Gastrocnemius medialis (tissue), 4 donors: Measurements from ENCODE around the gene SDK2. TPM values are rescaled to one million over a fixed set of nuclear protein-coding genes. Genes with fewer than 3 reads are reported as not detected.

Experiments used
- ATAC-seq, 2 donors: fragments of 150-250 bp; one replicate each; pipeline ENCODE4 v1.9.1; 2016
- DNase-seq, 2 donors: peaks; one replicate each; pipeline ENCODE4 v3.0.0-alpha.2; 2019
- H3K27ac ChIP-seq, 4 donors: fragments of 200-600 bp; sonication (generic); 1 replicate in 1 of 4; 2 replicates in 3 of 4; pipeline ENCODE4 v1.5.1; 2016 to 2018; ENCODE audit warnings: mild to moderate bottlenecking in 2 of 4, moderate library complexity in 1 of 4
- H3K27me3 ChIP-seq, 3 donors: fragments of 200-600 bp; sonication (generic) in 2 of 3; 1 replicate in 1 of 3; 2 replicates in 2 of 3; pipeline versions ENCODE4 v1.5.1 to v1.6.0; 2016 to 2019; ENCODE audit warnings: mild to moderate bottlenecking in 1 of 3, moderate library complexity in 1 of 3
- H3K36me3 ChIP-seq, 2 donors: fragments of 200-600 bp; sonication (generic) in 1 of 2; one replicate each; pipeline ENCODE4 v1.5.1; 2017 to 2018
- H3K4me1 ChIP-seq, 2 donors: fragments of 200-600 bp; sonication (generic) in 1 of 2; one replicate each; pipeline ENCODE4 v1.5.1; 2016 to 2017; ENCODE audit warnings: mild to moderate bottlenecking in 2 of 2
- H3K4me3 ChIP-seq, 4 donors: fragments of 200-600 bp; sonication (generic) in 3 of 4; 1 replicate in 1 of 4; 2 replicates in 3 of 4; pipeline ENCODE4 v1.5.1; 2016 to 2019; ENCODE audit warnings: mild to moderate bottlenecking in 2 of 4
- H3K9me3 ChIP-seq, 3 donors: fragments of 200-600 bp; sonication (generic) in 2 of 3; 1 replicate in 1 of 3; 2 replicates in 2 of 3; pipeline ENCODE4 v1.5.1; 2016 to 2019
- POLR2A ChIP-seq, 2 donors: fragments of 450-650 bp; IDR thresholded peaks; one replicate each; pipeline ENCODE4 v1.6.1; 2017; ENCODE audit warnings: antibody characterized with exemption in 2 of 2, mild to moderate bottlenecking in 2 of 2, moderate library complexity in 2 of 2
- in situ Hi-C, 4 donors: fragments of 200-750 bp; cut with MboI; loops; one replicate each; pipeline versions ENCODE4 v1.15.0 to v1.8.0; 2017; ENCODE audit warnings: low sequenced_read_pairs in 4 of 4
- intact Hi-C: fragments of 100-400 bp; cut with DNase I; formaldehyde crosslinking; loops from one replicate; pipeline ENCODE4 v1.15.1; 2023; ENCODE audit warnings: low total_unique reads
- total RNA-seq, 4 donors: library from RNA; depleted of rRNA; stranded (reverse); fragments of >200 nt; gene quantifications; one replicate each; pipeline versions ENCODE4 v1.1.0 to v1.2.3, GENCODE V29; 2016
- TF ChIP-seq, protein P1 (sequence below), 5 experiments: fragments of 450-650 bp in 3 of 5; fragments of 200-600 bp in 2 of 5; sonication (generic) in 2 of 5; IDR thresholded peaks in 4 of 5; conservative IDR thresholded peaks in 1 of 5; 1 replicate in 4 of 5; 2 replicates in 1 of 5; pipeline ENCODE4 v1.5.1; 2016 to 2019; ENCODE audit warnings: antibody characterized with exemption in 5 of 5, mild to moderate bottlenecking in 3 of 5, moderate library complexity in 3 of 5

SDK2 gene
- total RNA-seq, 4 donors from 2014 or later = 0.02 to 0.31 (median 0.13) TPM

- H3K27me3 ChIP-seq = no peaks in the 10 kb centered on the region
- H3K4me1 ChIP-seq = no peaks in the 10 kb centered on the region
- in situ Hi-C loops = no loop called here
- no peak for ATAC-seq
- H3K4me3 ChIP-seq = no peak overlapping the region
- intact Hi-C loops = no loop called here
- no peaks in the 10 kb centered on the region for H3K36me3 ChIP-seq
- no peak for DNase-seq
- no peaks in the 10 kb centered on the region for H3K9me3 ChIP-seq
- H3K27ac ChIP-seq = no peak overlapping the region
- TF ChIP-seq POLR2A (IDR thresholded peaks at IDR 0.05) = no peak
- TF ChIP-seq, protein P1, sequence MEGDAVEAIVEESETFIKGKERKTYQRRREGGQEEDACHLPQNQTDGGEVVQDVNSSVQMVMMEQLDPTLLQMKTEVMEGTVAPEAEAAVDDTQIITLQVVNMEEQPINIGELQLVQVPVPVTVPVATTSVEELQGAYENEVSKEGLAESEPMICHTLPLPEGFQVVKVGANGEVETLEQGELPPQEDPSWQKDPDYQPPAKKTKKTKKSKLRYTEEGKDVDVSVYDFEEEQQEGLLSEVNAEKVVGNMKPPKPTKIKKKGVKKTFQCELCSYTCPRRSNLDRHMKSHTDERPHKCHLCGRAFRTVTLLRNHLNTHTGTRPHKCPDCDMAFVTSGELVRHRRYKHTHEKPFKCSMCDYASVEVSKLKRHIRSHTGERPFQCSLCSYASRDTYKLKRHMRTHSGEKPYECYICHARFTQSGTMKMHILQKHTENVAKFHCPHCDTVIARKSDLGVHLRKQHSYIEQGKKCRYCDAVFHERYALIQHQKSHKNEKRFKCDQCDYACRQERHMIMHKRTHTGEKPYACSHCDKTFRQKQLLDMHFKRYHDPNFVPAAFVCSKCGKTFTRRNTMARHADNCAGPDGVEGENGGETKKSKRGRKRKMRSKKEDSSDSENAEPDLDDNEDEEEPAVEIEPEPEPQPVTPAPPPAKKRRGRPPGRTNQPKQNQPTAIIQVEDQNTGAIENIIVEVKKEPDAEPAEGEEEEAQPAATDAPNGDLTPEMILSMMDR (IDR thresholded peaks at IDR 0.05 in 4 of 5, conservative IDR thresholded peaks at IDR 0.05 in 1 of 5) = no peak
Observed at GRCh38 chr17:73508931-73509605, 135.2 kb downstream of the SDK2 start.

DNA sequence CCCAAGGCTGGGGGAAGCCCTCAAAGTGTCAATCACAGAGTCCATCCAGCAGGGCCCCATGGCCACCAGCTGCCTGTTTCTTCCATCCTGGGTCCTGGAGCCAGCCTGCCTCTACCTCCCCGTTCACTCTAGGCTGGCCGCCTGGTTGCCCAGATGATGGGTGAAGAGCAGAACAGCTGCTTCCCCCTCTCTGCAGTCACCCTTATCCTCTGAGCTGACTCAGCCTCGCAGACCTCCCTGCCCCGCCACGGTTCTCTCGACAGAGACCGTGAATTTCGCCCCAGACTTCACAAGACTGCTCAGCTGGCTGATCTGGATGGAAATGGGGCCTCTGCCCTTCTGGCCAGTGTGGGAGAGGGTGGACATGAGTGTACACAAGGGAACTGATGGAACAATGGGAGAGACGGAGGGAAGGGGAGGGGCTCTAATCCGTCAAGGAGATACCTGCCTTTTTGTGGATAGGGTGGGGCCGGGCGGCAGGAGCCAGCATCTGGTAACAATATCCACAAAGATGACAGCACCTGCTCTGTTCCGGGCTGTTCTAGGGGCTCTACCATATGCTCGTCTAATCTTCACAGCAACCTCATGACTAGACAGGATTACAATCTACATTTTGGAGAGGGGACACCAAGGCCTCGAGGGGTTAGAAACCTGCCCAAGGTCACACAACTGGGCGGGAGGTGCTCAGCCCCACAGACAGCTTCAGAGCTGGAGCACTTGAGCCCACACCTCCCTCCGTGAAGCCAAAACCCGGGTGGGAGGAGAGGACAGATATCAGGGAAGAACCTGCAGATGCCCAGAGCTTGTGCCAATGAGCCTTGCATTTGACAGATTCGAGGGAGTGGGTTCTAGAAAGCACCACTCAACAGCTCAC is 136.0 kb downstream of the SDK2 start:
- Histone ChIP-seq H3K4me1 (no peaks in the 10 kb centered on the region), H3K9me3 (no peaks in the 10 kb centered on the region), H3K36me3 (no peaks in the 10 kb centered on the region), H3K4me3 (no peak overlapping the region), H3K27ac (no peak overlapping the region), H3K27me3 (no peaks in the 10 kb centered on the region)
- intact Hi-C loops (no loop called here), in situ Hi-C loops (no loop called here)
- DNase-seq (no peak), ATAC-seq (no peak)
- TF ChIP-seq POLR2A (IDR thresholded peaks at IDR 0.05) = no peak
- TF ChIP-seq, protein P1 (IDR thresholded peaks at IDR 0.05 in 4 of 5, conservative IDR thresholded peaks at IDR 0.05 in 1 of 5) = no peak

- in situ Hi-C loops = no loop called here
- Histone ChIP-seq H3K36me3 (no peaks in the 10 kb centered on the region), H3K27ac (no peak overlapping the region), H3K4me1 (no peaks in the 10 kb centered on the region), H3K4me3 (no peak overlapping the region), H3K9me3 (no peaks in the 10 kb centered on the region), H3K27me3 (no peaks in the 10 kb centered on the region)
- no peak for DNase-seq
- TF ChIP-seq, protein P1 (IDR thresholded peaks at IDR 0.05 in 4 of 5, conservative IDR thresholded peaks at IDR 0.05 in 1 of 5) = no peak
- TF ChIP-seq POLR2A (IDR thresholded peaks at IDR 0.05) = no peak
- ATAC-seq = no peak
- intact Hi-C loops = no loop called here
Observed at GRCh38 chr17:73506470-73507435, 137.5 kb downstream of the SDK2 start.

- no peak overlapping the region for H3K4me3 ChIP-seq
- no peaks in the 10 kb centered on the region for H3K27me3 ChIP-seq
- no peaks in the 10 kb centered on the region for H3K36me3 ChIP-seq
- TF ChIP-seq POLR2A (IDR thresholded peaks at IDR 0.05) = no peak
- TF ChIP-seq, protein P1 (IDR thresholded peaks at IDR 0.05 in 4 of 5, conservative IDR thresholded peaks at IDR 0.05 in 1 of 5) = no peak
- intact Hi-C loops = no loop called here
- H3K4me1 ChIP-seq = no peaks in the 10 kb centered on the region
- H3K9me3 ChIP-seq = no peaks in the 10 kb centered on the region
- DNase-seq (no peak), ATAC-seq (no peak)
- H3K27ac ChIP-seq = no peak overlapping the region
- in situ Hi-C loops = no loop called here
Observed at GRCh38 chr17:73503560-73503959, 140.7 kb downstream of the SDK2 start.
